Embryonic facial prominence (tissue), 1 donor: ENCODE data around the gene DNAJC3.
"Not testable (repeated sequence)": the region's sequence is repeated elsewhere in the genome, so short reads cannot be mapped to it uniquely, and the experiment has no call there.

Source experiments
- DNase-seq: peaks from one replicate; pipeline ENCODE4 v3.0.0-alpha.2; 2016; ENCODE audit errors: extremely low spot score

DNAJC3 gene

DNA sequence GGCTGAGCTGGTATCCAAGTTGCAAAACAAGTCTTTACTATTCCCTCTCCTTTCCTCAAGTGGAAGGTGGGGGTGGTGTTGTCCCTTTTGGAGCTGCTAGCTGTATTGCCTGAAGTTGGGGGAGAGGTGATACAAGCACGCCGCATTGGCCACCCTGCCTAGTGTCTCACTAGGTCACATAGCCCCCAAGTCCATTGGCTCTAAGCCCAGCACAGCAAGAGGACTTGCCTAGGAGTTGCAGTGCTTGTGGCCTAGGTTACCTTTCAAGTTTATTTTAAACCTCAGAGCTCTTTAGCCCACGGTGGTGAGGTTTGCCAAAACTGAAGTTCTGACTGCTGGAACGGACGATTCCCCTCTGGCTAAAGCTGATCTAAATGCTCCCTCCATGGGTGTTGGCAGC lies 5.3 kb upstream of the DNAJC3 start:
- no peak for DNase-seq

DNA sequence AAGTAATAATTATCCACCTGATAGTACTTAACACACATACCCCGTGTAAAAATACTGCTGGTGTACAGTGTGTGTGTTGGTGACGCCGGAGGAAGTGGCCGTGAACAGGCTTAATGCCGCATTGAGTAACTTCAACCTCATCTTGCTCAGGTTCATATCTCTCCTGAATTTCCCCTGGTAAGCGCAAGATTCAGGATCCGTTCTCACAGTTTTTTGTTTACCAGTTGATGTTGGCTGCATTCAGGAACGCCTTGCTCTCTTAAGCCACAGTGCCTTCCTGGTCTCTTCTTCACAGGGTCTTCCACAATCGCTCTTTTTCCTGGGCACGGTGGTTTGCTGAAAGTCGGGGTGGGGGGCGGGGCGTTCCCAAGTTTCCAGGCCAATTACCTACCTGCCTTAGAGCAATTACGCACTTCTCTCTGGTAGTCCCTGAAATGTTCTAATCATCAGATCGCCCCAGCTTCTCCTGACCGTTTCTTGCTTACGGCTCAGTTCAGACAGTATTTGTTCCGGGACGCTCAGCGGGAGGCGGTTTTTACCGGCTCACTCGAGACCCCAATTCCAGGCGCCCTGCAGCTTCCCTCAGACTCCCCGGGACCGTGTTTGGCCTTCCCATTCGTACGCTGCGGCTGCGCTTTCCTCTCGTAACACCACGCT lies 706 bp upstream of the DNAJC3 start:
- DNase-seq, result no peak

DNA sequence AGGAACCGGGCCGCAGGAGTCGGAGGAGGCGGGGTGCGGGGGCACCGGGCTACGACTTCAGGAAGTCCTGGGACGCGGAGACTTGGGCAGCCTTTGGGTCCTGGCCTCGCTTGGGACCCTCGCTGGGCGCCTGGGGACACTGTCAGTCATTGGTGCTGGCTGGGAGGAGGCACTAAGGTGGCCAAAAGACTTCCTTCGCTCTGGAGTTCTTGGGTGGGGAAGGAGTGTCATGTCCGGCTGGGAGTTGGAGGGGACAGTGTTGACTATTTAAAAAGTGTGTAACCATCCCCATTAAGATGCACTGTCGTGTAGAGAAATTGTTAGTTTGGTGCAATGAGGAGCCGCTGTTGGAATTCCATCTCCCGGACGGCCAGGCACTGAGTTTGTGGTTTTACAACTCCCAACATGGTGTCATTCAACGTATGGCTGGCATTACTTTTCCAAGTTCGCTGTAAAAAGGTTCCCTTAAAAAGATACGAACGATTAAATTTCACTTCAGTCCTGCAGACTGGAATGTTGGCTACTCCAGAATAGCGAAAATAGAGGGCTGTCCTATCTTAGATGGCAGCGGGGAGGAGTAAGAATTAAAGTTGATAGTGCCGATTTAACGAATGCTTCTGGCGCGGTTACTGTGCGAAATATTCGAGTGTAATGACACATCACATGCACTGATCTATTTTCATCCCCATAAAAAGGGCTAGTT lies 776 bp downstream of the DNAJC3 start:
- peak; percentile 8 for DNase-seq

DNA sequence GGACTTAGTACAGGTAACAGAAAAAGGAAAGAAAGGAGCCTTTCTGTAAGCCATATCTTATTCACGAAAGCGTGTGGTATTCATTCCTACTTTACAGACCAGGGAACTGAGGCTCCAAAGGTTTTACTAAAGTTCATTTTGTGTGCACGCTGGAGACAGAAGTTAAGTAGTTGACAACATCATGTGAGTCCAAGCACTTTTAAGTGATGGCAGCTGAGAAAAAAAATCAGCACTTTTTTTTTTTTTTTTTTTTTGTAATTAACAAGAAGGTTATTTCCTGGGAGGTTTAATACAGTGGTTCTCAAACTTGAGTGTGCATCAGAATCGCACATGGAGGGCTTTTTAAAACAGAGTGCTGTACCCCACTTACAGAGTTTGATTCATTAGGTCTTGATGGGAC lies 2.0 kb downstream of the DNAJC3 start:
- DNase-seq, result no peak

DNA sequence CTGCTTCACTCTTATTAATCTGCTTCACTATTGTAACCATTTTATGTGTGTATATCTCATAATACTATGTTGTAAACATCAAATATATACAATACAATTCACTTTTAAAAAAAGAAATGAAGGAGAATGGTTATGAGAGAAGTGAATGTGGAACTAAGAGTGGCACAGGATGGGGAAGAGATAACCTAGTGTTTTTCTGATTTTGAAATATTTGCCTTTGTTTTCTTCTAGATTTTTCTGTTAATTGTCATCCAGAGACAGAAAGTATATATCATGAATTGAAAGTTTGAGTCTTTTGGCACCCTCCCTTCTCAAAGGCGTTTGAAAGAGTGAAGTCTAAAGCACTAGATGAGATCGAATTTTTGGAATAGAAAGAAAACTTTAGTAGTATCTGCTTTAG lies 2.8 kb downstream of the DNAJC3 start:
- no peak for DNase-seq

DNA sequence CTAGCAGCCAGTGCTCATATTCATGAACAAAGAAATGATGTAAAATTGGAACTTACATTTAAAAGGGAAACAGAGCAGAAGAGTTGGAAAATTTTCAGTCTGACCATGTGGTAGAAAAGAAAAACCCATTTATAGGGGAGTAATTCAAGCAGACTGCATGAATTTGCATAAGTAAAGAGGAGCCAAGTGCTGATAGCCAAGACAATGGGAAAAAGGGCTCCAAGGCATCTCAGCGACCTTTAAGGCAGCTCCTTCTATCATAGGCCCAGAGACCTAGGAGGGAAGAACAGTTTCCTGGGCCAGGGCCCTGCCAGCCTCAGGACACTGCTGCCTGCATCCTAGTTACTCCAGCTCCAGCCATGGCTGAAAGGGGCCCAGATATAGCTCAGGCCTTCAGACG lies 7.5 kb downstream of the DNAJC3 start:
- DNase-seq, result no peak

DNA sequence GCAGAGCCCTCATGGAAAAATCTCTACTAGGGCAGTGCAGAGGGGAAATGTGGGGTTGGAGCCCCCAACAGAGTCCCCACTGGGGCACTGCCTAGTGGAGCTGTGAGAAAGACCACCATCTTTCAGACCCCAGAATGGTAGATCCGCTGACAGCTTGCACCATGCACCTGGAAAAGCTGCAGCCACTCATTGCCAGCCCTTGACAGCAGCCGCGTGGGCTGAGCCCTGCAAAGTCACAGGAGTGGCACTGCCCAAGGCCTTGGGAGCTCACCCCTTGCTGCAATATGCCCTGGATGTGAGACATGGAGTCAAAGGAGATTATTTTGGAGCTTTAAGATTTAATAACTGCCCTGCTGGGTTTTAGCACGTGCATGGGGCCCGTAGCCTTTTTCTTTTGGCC lies 8.0 kb downstream of the DNAJC3 start:
- DNase-seq, result not testable (repeated sequence)

DNA sequence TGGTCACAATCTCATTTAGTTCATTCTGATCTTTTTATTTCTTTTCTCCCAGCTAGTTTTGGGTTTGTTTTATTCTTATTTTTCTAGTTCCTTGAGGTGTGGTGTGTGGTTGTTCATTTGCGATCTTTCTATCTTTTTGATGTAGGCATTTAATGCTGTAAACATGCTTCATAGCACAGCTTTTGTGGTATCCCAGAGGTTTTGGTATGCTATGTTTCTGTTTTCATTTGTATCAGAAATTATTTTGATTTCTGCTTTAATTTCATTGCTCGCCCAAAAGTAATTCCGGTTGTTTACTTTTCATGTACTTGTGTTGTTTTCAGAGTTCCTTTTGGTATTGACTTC lies 12.6 kb downstream of the DNAJC3 start:
- DNase-seq, result no peak

DNA sequence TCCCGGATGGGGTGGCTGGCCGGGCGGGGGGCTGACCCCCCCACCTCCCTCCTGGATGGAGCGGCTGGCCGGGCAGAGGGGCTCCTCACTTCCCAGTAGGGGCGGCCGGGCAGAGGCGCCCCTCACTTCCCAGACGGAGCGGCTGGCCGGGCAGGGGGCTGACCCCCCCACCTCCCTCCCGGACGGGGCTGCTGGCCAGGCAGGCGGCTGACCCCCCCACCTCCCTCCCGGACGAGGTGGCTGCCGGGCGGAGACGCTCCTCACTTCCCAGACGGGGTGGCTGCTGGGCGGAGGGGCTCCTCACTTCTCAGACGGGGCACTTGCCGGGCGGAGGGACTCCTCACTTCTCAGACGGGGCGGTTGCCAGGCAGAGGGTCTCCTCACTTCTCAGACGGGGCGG lies 14.0 kb downstream of the DNAJC3 start:
- DNase-seq, result not testable (repeated sequence)

DNA sequence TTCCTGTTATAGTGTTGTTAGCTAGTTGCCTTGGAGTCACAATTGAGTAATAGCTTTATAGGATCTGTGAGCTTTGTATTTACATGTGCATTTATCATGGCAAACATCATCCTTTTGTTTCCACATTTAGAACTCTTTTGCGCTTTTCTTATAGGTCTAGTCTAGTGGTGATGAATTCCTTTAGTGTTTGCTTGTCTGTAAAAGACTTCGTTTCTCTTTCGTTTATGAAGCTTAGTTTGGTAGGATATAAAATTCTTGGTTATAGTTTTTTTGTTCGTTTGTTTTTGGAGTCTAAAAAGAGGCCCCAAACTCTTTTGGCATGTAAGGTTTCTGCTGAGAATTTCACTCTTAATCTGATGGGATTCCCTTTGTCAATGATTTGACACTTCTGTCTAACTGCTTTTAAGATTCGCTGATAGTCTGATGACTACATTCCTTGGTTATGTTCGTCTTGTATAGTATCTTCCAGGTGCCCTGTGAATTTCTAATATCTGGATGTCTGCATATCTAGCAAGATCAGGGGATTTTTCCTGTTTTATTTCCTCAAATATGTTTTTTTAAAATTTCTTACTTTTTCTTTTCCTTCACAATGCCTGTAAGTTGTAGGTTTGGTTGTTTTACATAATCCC lies 20.2 kb downstream of the DNAJC3 start:
- DNase-seq, result no peak

DNA sequence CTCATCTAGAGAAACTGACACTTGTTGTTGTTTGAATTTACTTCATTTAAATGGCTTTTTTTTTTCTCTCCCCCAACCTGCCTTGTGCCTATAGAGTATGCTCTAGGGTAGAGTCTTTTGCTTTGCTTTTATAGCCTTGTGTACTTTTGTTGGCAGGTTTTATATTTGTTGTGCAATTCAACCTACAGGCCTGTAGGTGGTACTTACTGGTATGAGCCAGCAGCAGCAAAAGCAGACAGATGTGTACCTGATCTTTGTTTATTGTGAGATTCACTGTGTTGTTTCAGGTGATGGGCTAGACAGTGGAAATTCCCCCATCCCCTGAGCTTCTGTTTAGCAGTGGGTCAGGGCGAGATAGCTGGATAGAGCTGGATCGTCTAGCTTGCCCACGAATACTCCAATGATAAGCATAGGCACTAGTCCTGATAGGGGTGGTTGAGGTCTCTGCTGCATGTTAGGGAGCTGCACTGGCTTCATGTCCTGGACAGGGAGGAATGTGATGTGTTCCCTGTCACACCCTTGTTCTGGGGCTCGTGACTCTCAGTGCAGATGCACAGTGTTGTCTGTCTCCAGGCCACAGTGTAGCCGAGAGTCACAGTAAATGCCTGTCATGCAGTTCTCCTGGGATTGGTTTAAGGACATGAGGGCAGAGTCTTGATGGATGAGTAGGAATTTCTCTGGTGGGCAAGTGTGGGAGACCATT lies 21.3 kb downstream of the DNAJC3 start:
- DNase-seq, result no peak

DNA sequence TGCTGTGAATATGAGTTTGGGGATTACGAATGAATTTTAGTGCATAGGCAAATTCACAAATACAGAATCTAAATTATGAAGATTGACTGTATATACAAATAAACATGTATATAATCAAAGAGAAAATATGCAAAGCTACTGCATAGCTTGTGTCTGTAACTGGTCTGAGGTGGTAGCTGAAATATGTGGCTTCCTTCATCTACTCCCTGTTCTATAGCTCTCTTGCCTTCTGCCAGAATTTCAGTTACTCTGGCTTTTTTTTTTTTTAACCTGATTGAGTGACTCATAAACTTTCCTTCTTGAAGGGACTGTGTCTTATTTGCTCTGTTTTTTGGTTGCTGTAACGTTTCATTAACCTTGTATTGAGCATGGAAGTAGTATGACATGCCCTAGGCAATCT lies 26.6 kb downstream of the DNAJC3 start:
- DNase-seq, result no peak

DNA sequence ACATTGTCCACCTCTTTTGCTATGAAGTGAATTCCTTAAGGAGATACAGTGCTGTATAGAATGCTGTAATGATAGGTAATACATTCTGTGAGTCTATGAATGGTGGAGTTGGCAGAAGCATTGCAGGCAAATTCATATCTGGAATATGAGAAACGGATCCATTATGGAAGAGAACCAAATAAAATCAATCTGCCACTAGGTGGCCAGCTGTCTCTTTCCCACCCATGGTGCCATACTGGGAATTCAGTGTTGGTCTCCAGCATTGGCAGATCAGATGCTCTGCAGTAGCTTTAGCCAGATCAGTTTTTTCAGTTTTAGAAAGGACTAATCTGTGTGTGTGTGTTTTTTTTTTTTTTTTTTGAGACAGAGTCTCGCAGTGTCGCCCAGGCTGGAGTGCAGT lies 27.6 kb downstream of the DNAJC3 start:
- DNase-seq, result no peak

DNA sequence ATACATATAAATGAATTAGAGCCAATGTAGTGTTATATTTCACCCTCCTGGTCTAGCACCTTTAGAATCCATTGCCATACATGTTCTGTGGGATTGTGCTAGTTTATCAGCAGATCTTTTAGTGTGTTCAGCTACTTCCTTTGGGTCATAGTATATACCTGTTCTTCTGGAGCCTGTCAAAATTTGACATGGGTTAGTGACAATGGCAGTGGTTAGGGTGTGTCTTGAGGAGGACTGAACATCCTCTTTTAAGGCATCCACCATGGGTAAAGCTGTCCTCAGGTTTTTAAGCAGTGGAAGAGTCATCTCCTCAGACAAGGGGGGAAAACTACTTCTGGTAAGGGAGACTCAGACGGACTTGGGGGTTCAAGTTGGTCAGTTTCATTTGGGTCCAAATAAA lies 29.4 kb downstream of the DNAJC3 start:
- no peak for DNase-seq

DNA sequence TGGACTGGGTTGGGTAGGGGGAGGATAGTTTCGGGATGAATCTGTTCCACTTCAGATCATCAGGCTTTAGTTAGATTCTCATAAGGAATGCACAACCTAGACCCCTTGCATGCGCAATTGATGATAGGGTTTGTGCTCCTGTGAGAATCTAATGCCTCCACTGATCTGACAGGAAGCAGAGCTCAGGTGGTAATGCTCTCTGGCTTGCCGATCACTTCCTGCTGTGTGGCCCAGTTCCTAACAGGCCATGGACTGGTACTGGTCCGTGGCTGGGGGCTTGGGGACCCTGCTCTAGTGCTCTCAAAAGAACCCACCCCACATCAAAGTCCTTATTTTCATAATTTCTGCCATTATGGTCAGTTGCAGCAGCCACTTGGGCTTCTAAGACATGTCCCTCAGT lies 30.1 kb downstream of the DNAJC3 start:
- DNase-seq, result no peak

DNA sequence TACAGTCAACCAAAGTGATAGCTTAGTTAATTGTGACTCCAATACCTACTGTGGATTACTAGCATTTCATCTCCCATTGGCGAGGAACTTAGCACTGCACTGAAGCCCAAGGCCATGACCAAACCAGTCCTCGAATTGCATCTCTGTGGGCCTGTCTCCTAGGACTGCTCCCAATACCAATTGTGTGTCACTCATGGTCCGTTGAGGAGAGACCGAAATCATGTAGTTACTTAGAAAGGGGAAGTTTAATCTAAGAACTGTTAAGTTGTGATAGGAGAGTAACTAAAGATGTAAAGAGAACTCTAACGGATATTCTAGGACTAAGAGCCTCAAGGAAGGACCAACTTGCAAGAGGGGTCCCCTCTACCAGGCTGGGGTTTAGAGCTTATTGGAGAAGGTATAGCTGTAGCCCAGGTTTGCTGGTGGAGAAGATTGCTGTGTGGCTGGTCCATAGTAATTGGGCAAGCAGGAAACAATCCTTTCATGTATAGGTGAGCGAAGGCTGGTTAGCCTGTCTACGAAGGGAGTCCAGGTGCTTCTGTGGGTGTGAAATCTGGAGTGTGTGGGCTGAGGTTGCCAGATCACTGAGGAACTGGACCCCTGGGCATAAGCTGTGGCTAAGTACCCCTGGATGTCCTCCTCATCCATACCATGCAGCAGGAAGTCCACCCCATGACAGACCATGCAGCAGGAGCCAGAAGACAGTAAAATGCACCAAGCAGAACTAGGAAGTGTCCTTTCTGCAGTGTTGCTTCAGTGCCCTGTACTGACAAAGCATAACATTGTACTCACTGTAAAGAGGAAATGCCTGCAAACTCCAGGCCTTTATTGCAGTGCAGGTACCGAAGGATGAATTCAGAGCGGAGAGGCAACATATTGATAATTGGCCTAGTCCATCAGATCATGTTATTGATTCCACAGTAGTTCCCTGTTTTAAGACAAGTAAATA lies 30.8 kb downstream of the DNAJC3 start:
- no peak for DNase-seq

DNA sequence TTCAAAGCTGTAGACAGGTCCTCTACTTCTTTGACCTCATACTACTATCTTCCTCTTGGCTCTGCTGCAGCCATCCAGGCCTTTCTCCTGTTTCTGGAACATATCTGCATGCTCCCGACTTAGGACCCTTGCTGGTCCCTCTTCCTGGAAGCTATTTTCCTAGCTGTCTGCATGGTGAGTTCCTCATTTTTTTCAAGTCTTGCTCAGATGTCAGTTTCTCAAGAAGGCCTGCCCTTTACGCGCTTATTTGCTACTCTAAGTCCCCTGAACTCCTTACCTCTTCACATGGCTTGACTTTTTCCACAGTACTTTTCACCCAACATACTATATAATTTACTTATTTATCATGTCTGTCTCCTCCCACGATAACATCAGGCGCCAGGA lies 31.4 kb downstream of the DNAJC3 start:
- no peak for DNase-seq

DNA sequence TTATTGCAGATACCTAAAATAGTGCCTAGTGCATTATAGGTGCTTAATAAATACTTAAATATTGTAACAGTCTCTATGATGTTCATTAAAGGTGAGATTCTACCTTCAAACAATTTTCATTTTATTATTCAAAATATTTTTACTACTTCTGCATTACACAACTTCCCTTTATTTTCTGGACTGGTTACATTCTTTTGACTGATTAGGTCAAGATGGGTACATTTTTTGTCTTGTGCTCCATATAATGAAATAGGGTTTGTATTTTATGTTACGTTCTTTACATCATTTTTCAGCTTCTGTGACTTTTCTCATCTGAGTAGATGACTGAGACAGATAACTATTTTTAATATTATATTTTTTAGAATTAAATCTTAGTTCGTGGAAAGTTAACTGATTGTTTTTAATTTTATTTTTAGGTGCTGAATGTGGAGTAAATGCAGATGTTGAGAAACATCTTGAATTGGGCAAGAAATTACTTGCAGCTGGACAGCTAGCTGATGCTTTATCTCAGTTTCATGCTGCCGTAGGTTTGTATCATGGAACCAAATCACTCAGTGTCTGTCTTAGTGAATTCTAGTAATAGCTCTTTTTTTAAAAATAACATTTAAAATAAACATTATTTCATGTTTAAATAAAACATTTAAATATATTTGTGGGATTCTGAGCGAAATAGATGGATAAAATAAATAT lies 32.0 kb downstream of the DNAJC3 start:
- DNase-seq, result no peak

DNA sequence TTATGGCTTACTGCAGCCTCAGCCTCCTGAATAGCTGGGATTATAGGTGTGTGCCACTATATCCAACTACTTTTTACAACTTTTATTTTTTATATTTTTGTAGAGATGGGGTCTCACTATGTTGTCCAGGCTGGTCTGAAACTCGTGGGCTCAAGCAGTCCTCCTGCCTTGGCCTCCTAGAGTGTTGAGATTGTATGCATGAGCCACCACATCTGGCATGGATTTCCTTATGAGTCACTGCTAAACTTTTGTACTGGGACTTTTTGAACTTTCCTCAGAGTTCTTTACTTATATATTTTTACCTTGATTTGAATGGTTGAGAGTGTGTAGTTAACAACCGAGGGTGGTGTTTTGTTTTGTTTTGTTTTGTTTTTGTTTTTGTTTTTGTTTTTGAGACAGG lies 33.4 kb downstream of the DNAJC3 start:
- DNase-seq, result no peak

DNA sequence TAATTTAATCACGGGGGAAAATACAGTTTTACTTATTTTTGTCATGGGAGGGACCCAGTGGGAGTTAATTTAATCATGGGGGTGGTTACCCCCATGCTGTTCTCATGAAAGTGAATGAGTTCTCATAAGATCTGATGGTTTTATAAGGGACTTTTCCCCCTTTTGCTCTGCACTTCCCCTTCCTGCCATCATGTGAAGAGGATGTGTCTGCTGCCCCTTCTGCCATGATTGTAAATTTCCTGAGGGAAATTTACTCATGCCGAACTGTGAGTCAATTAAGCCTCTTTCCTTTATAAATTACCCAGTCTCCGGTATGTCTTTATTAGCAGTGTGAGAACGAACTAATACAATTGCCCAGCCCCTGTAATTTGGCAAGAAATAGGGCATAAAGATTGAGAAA lies 35.9 kb downstream of the DNAJC3 start:
- not testable (repeated sequence) for DNase-seq

DNA sequence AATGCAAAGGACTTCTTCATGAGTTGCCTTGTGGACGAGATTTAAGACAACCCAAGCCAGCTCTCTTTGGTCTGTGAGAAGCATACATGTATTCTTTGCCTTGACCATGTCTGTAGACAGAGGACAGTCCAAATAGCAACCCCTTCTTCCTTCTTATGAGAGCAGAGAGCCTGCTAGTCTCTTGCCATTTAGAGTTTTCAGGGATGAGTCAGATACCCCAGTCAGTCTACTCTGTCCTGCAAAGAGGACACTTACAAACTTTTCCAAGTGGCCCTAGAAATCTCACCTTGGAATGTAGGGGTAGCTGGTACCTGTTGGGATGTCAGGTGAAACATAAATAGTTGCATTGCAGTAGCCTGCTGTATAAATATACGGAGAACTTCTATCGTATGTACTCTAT lies 36.7 kb downstream of the DNAJC3 start:
- no peak for DNase-seq
